Measurements from ENCODE around the gene MCC.

The MCC gene

DNA sequence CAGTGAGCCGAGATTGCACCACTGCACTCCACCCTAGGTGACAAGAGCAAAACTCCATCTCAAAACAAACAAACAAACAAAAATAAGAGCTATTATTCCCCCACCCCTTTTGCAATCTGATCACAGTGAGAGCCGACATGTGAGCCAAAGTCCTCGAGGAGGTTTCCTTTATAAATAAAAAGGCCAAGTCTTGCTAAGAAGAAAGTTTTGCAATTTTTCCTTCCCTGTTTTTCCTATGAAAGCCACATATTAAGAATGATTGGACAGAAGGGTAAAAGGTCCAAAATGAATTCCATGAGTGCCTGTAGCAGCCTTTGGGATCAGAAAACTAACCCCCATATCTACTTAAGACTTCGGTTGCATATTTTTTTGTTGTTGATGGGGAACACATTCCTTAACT, 233.1 kb downstream of the MCC start:
- TF ChIP-seq, protein P1, sequence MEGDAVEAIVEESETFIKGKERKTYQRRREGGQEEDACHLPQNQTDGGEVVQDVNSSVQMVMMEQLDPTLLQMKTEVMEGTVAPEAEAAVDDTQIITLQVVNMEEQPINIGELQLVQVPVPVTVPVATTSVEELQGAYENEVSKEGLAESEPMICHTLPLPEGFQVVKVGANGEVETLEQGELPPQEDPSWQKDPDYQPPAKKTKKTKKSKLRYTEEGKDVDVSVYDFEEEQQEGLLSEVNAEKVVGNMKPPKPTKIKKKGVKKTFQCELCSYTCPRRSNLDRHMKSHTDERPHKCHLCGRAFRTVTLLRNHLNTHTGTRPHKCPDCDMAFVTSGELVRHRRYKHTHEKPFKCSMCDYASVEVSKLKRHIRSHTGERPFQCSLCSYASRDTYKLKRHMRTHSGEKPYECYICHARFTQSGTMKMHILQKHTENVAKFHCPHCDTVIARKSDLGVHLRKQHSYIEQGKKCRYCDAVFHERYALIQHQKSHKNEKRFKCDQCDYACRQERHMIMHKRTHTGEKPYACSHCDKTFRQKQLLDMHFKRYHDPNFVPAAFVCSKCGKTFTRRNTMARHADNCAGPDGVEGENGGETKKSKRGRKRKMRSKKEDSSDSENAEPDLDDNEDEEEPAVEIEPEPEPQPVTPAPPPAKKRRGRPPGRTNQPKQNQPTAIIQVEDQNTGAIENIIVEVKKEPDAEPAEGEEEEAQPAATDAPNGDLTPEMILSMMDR (conservative IDR thresholded peaks at IDR 0.05) = no peak
- TF ChIP-seq ZFX (IDR thresholded peaks at IDR 0.05) = no peak
- H3K27ac ChIP-seq = no peak overlapping the region

DNA sequence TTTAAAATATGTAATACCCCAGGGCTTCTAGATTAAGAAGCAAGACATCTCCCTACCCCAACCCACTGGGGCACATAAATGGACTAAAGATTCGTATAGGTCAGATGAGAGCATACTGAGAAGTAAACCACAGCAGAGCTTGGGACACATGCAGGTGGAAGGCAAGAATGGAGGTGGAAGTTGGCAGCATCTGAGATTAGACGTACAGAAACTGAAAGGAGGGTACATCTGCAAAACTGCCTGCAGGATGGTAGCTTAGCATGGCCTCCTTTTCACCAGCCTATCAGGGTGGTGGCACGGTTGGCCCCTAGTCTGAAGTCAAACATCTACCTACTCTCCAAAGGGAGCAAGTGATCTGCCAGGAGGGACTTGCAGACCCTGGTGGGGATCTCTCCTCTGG, 235.2 kb downstream of the MCC start:
- H3K27ac ChIP-seq = no peak overlapping the region
- no peak for TF ChIP-seq ZFX (IDR thresholded peaks at IDR 0.05)
- TF ChIP-seq, protein P1 (conservative IDR thresholded peaks at IDR 0.05) = no peak

DNA sequence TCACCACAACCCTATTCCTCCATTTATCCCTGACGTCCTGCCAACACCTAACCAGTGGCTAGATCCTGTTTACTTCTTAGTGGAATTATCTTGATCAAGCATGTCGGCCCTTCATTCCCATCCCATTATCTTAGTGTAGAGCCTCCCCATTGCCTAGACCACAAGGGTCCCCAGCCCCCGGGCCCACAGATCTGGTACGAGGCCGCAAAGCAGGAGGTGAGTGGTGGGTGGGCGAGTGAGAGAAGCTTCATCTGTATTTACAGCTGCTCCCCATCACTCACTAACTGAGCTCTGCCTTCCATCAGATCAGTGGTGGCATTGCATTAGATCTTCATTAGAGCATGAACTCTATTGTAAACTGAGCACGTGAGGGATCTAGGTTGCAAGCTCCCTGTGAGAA, 236.2 kb downstream of the MCC start:
- TF ChIP-seq, protein P1 (conservative IDR thresholded peaks at IDR 0.05) = no peak
- no peak for TF ChIP-seq ZFX (IDR thresholded peaks at IDR 0.05)
- no peak overlapping the region for H3K27ac ChIP-seq

DNA sequence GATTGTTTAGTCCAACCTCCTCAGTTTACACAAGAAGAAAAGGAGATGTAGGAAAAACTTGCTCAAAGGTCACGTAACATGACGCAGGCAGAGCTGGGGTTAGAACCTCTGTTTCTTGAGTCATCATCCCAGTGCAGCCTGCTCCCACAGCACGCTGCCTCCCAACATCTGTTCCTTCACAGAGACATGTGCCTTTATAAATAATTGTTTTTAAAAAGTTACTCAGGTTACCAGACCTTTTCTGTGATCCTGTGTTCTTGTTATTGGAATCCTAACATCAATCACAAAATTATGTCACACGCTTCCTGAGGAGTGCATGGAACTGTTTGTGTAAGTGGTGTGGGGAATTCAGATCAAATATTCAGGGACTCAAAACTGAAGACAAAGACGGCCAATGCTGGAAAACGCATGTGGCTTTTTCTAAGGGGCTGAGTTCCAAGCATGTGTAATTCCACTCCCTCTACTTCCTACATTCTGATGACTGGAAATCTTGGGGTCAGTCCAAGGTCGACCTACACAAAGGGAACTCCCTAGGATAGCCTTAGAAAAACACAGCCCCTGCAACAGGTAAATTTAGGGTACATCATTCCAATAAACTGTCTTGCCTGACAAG, 237.8 kb downstream of the MCC start:
- TF ChIP-seq, protein P1 (conservative IDR thresholded peaks at IDR 0.05) = no peak
- TF ChIP-seq ZFX (IDR thresholded peaks at IDR 0.05) = no peak
- H3K27ac ChIP-seq = no peak overlapping the region

DNA sequence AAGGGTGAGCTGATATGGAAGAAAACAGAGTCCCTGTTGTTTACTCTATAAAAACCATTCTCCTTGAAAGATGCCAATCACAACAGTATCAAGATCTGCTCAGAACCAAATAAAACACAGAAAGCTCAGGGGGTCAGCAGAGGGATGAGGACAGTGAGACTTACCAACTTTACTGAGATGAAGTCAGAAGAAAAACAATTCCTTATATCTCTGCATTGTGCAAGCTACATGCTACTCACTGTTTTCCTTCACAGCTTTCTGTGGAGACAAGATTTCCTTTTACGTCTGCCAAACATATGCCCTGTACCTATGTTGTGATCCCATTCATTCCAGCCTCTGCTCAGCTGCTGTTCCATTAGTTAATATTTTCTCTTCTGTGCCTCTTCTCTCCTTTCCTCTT, 239.0 kb downstream of the MCC start:
- TF ChIP-seq ZFX (IDR thresholded peaks at IDR 0.05) = no peak
- TF ChIP-seq, protein P1 (conservative IDR thresholded peaks at IDR 0.05) = no peak
- no peak overlapping the region for H3K27ac ChIP-seq

DNA sequence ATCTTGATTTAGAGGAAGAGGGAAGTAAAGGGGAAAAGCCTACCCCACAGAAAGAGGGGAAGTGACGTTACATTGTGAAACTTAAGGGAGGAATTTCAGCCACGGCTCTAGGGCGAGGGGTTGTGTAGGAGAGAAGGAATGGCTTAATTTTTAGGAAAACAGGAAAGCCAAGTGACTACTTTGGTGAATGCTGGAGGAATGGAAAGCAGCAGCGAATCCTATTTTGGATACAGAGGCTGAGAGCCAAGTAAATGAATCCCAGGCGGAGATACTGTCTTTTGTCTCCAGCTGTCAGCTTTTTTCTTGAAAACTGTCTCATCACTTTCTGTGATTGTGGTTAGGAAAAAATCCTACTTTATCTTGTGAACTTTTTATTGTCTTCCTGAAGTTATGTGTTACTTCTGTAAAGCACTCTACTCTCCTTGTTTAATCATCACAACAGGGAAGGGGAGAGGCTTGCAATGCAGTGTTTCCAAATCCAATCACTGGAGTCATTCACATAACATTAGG, 241.8 kb downstream of the MCC start:
- H3K27ac ChIP-seq = no peak overlapping the region

More for the DNA sequence above, 241.8 kb downstream of the MCC start:
- TF ChIP-seq ZFX (IDR thresholded peaks at IDR 0.05) = no peak
- TF ChIP-seq, protein P1 (conservative IDR thresholded peaks at IDR 0.05) = no peak
